HG03439 (cell line): ENCODE measurements around the gene ARHGEF4.

ENCODE experiments used
- ATAC-seq: cut with Tn5 transposase; IDR thresholded peaks from one replicate; pipeline ENCODE4 v1.9.1; 2021; ENCODE audit warnings: mild to moderate bottlenecking, moderate library complexity; ENCODE audit not compliant: unreplicated experiment

ARHGEF4 gene

DNA sequence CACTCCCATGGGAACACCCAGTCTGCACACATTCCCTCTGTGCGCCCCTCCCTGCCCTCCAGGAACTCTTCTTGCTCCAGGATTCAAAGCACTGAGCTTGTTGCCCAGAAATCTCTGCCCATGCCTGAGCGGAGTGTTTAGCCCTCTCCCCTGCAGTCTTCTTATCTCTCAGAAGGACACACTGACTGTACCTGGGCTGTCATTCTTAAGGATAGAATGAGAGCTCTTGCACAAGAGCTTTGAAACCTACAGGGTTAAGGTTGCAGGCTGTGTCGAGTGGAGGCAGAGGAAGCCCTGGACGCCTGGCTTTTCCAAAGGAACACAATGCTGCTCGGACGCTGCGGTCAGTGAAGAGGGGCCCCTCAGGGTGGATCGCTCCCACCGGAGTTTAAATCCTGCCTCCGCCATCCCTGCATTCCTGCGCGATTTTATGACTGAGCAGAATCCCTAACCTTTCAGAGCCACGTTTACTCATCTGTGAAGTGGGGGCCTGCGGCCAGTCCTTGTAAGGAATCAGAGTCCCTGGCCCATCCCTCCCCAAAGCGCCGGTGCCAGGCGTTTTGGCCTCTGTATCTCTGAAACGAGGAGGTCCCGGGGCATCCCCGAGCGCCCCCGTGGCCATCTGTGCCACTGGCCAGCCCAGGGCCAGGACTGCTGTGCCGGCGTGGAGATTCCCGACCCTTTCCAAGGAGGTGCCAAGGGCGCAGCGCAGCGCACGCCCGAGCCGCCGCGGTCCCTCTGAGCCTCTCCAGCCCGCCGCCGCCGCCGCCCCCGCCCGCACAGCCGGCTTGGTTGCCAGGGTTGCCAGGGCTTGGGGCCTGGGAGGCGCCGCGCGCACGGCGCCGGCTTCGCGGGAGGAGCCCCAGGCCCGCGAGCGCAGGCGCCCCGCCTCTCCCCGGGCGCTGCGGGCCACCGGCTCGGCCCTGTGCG, 197.7 kb downstream of the ARHGEF4 start:
- no peak for ATAC-seq

DNA sequence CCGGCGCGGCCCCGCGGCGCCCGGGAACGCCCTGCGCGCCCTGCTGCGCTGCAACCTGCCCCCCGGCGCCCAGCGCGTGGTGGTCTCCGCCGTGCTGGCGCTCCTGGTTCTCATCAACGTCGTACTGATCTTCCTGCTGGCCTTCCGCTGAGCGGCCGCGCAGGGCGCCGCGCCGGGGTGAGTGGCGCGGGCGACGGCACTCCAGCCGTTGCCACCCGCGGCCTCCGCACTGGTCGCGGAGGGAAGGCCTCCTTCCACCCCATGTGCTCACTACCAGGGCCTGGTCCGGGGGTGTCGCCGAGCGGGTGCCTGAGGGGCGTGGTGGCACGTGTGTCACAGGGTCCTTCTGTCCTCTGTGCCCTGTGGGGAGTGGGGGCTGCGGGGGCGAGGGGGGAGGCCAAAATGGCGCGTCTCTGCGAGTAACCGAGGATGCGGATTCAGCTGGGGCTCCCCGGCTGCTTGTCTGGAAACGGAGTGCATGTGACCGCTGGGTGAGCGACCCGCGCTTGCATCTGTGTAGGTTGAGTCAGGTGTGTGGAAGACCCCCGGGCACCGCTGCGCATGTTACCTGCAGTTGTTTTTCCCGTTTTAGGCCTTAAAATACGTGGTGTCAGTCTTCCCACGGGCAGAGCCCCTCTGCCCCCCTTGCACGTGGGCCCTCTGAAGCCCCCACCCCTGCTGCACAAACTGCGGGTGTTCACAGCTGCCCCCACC, 198.6 kb downstream of the ARHGEF4 start:
- no peak for ATAC-seq

DNA sequence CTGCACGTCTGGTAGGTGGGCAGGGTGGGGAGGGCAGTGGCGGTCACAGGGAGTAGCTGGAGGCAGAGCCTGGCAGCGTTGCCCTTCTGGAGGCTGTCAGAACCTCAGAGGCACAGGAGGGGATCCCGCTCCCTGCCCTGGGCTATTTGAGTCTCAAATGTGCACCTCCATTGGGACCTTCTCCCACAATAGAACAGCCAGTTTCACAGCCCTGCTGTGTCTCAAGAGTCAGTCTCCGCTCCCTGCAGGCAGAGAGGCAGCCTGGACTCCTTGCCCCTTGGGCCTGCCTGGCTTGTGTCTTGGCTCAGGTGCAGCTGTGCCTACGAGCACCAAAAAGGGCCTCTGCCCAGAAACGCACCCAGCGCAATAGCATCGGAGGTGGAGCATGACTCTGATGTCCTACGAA, 199.1 kb downstream of the ARHGEF4 start:
- ATAC-seq, result no peak

- ATAC-seq, result no peak
Measured at GRCh38 chr2:131036269-131036668, 199.6 kb downstream of the ARHGEF4 start.

DNA sequence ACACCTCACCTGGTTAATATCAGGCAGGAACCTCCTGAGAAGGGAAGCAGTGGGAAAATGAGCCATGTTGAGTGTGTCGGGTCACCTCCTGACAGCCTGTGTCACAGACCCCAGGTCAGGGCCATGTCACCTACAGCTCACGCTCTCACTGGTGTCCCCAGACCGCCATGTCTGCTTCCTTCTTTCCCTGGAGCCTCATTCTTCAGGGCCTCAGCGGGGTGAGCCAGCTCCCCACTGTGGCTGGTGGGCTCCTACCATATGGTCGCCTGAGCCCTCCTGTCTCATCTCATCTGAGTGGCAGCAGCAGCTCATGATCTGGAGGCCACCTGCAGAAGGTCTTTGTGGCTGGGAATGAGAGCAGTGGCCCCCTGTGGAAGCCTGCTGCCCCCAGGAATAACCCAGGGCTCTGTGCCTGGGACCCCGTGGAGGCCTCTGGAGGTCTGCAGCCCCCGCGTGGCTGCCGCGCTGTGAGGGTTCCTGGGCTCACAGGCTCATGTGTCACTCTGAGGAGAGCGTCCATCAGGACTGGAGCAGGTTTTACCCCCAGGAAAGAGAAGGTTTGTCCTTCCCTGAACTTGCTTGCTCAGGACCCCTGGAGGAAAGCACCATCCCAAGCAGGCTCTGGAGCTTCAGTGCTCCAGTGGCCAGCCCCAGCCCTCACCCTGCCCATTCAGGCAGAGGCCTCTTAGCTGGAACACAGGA, 200.1 kb downstream of the ARHGEF4 start:
- ATAC-seq, result no peak

GRCh38 chr2:131037398-131038257, 200.9 kb downstream of the ARHGEF4 start:
- ATAC-seq, result no peak

- no peak for ATAC-seq
Measured at GRCh38 chr2:131038258-131039100, 201.8 kb downstream of the ARHGEF4 start.

DNA sequence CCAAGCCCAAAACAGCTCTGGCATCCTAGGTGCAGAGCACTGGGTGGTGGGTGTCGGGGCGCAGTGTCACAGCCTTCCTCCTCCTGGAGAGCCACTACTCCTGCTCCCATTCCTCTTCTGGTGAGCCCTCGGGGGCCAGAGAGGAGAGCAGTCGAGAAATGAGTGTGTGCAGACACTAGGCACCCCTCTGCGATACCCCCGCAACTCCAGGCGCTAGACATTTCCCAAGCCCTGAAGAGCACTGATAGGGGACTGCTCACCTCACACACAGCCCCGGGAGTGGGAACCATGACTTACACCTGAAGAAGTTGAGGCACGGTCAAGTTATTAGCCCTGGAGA, 202.4 kb downstream of the ARHGEF4 start:
- ATAC-seq, result no peak

- ATAC-seq, result no peak
Measured at GRCh38 chr2:131039535-131039907, 202.8 kb downstream of the ARHGEF4 start.

- no peak for ATAC-seq
Measured at GRCh38 chr2:131039908-131040660, 203.4 kb downstream of the ARHGEF4 start.

DNA sequence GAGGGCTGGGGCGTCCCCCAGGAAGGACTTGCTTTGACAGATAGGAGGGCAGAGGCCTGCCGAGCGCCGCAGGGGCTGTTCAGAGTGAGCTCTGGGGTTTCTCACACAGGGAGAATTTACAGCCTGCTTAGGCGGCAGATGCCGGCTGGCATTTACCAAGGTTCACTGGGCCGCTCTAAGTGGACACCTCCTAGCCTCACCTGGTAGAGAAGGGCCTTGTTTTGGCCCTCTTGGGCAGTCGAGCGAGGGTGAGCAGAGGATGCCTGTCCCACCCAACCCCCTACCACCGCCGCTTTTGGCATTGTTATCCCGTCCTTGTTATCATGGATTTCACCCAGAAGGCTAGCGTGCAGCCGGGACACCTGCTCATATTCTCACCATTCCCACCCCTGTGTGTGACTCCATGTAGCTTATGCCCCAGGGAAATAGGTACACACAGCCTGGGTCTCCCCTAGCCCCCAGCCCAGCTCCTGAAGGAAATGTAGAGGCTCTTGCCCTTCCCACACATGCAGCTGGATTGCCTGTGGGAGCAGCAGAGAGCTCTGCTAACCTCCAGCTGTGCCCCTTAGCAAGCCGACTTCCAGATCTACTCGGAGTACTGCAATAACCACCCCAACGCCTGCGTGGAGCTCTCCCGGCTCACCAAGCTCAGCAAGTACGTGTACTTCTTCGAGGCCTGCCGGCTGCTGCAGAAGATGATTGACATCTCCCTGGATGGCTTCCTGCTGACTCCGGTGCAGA, 204.1 kb downstream of the ARHGEF4 start:
- ATAC-seq, result no peak

DNA sequence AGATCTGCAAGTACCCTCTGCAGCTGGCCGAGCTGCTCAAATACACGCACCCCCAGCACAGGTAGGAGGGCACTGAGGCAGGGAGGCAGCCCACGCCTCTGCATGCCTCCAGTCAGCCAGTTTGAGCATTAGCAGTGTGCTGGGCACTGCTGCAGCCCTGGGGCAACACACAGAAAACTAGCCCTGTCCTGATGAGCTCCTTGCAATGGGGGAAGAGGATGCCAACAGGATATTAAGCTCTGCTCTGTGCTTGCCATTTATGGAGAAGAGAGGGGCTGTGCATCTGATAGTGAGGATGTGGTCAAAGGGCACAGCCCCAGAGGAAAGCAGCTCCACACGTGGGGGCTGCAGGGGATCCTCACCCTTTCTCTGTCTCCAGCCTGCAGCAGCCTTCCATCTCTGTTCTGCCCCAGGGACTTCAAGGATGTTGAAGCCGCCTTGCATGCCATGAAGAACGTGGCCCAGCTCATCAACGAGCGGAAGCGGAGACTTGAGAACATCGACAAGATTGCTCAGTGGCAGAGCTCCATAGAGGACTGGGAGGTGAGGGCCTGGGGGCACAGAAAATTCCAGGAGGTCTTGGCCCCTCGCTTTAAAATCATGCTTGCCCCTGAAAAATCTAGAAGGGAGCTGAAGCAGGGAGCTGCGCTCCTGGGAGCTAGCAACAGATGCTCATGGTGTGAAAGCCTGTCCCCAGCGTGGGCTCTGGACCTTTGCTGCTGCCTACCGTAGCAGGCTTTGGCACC, 204.9 kb downstream of the ARHGEF4 start:
- ATAC-seq, result no peak

- ATAC-seq, result no peak
Measured at GRCh38 chr2:131042148-131042775, 205.5 kb downstream of the ARHGEF4 start.

- no peak for ATAC-seq
Measured at GRCh38 chr2:131043199-131044074, 206.7 kb downstream of the ARHGEF4 start.

- ATAC-seq, result no peak
Measured at GRCh38 chr2:131044075-131044756, 207.5 kb downstream of the ARHGEF4 start.

GRCh38 chr2:131044757-131045150, 208.0 kb downstream of the ARHGEF4 start:
- no peak for ATAC-seq
